GM13976 (cell line): Measurements from ENCODE around the gene SATL1.
"Not testable (repeated sequence)": the region's sequence is repeated elsewhere in the genome, so short reads cannot be mapped to it uniquely, and the experiment has no call there.

ENCODE experiments used
- DNase-seq: peaks from one replicate; pipeline ENCODE4 v3.0.0; 2012; ENCODE audit warnings: low spot score
- in situ Hi-C: fragments of 300-500 bp; cut with MboI; formaldehyde crosslinking; loops from one replicate; pipeline ENCODE4 v1.12.0; 2022; ENCODE audit warnings: low sequenced_read_pairs, mixed read lengths, inconsistent platforms; ENCODE audit not compliant: unreplicated experiment
- TF ChIP-seq, protein P1 (sequence below): IDR thresholded peaks from 2 replicates; pipeline ENCODE4 v1.5.1; 2012; ENCODE audit warnings: borderline replicate concordance, mild to moderate bottlenecking; ENCODE audit not compliant: insufficient read depth; ENCODE audit errors: extremely low read depth, missing control alignments, control extremely low read depth

SATL1 gene, protein sequence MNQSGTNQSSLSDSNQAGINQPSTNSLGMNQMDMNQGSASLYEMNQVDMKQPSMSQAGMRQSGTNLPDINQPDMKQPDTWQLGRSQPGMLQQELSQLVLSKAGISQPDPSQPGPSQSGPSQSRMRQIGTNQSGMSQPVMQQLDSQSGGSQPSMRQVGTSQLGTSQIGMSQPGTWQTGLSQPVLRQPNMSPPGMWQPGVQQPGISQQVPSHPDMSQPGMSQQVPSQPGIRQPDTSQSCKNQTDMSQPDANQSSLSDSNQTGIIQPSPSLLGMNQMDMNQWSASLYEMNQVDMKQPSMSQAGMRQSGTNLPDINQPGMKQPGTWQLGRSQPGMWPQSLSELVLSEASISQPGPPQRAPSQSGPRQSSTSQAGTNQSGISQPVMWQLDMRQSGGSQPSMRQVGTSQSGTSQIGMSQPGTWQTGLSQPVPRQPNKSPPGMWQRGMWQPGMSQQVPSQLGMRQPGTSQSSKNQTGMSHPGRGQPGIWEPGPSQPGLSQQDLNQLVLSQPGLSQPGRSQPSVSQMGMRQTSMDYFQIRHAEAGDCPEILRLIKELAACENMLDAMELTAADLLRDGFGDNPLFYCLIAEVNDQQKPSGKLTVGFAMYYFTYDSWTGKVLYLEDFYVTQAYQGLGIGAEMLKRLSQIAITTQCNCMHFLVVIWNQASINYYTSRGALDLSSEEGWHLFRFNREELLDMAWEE

DNA sequence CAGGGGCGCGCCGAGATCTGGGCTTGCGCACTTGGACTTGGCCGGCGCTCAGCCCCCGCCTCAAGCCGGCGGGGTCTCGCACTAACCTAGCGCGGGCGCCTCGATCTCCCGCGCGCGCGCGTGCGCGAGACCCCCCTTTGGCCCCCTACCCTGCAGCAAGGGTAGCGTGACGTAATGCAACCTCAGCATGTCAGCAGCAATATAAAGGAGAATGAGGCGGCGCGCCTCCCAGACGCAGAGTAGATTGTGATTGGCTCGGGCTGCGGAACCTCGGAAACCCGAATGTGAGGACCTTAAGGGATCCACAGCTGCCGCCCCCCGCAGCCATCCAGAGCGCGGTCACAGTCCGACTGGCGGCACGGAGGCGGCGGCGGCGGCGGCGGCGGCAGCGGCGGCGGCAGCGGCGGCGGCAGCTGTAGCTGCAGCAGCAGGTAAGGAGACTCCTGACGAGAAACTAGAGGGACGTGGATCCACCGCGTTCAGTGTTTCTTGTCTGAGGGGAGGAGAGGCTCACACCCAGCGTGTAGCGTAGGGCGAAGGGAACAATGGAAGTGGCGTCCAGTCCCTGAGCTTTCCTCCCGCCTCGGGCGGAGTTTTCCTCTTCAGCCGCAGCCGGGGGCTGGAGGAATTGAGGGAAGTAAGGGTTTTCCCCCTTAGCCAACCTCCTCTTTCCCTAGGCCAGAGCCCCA is at the start of gene SATL1, which contains the start of gene ZNF711:
TSS of gene SATL1 (minus strand) at position 19 of the 689 bp plus-strand sequence. CDS start 134,811 bp downstream, outside the sequence.
TSS of gene ZNF711 (plus strand) at position 231 of the 689 bp plus-strand sequence. CDS start 3,582 bp downstream, outside the sequence.
- DNase-seq = peak; percentile 48
- in situ Hi-C loops = no loop called here
- TF ChIP-seq, protein P1, sequence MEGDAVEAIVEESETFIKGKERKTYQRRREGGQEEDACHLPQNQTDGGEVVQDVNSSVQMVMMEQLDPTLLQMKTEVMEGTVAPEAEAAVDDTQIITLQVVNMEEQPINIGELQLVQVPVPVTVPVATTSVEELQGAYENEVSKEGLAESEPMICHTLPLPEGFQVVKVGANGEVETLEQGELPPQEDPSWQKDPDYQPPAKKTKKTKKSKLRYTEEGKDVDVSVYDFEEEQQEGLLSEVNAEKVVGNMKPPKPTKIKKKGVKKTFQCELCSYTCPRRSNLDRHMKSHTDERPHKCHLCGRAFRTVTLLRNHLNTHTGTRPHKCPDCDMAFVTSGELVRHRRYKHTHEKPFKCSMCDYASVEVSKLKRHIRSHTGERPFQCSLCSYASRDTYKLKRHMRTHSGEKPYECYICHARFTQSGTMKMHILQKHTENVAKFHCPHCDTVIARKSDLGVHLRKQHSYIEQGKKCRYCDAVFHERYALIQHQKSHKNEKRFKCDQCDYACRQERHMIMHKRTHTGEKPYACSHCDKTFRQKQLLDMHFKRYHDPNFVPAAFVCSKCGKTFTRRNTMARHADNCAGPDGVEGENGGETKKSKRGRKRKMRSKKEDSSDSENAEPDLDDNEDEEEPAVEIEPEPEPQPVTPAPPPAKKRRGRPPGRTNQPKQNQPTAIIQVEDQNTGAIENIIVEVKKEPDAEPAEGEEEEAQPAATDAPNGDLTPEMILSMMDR = no peak

DNA sequence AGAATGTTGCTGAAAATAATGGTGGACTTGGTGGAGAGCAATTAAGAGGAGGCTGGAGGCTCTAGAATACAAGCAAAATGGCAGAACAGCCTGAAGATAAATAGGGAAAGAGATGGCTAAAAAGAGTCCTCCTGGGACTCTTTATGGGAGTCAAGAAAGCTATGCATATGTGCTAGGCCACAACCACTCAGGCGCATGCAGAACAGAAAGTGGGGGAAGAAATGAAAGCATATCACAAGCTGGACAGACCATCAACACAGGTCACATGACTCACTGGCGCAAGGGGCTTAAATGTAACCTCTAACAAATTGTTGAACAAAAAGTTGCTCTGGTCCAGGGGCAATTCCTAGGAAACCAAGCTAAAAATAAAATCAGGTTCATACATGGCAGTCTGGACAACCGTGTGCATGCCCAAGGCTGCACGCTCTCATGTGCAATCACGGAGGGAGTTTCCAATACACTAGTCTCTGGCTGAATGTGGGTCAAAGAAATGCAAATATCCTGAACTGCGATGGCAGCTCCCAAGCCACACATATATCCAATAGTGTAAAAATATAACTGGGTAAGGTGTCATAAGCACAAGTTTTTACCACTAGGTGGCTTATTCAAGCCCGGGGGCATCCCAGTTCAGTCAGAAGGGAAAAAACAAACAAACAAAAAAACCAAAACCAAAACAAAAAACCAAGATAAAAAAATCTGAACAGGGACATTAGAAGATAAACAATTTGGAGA is 45.6 kb upstream of the SATL1 start:
- TF ChIP-seq, protein P1 = no peak
- in situ Hi-C loops = no loop called here
- no peak for DNase-seq

DNA sequence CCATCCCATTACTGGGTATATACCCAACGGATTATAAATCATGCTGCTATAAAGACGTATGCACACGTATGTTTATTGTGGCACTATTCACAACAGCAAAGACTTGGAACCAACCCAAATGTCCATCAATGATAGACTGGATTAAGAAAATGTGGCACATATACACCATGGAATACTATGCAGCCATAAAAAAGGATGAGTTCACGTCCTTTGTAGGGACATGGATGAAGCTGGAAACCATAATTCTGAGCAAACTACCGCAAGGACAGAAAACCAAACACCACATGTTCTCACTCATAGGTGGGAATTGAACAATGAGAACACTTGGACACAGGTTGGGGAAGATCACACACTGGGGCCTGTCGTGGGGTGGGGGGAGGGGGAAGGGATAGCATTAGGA is 41.7 kb upstream of the SATL1 start:
- DNase-seq, in situ Hi-C loops: not testable (repeated sequence)

DNA sequence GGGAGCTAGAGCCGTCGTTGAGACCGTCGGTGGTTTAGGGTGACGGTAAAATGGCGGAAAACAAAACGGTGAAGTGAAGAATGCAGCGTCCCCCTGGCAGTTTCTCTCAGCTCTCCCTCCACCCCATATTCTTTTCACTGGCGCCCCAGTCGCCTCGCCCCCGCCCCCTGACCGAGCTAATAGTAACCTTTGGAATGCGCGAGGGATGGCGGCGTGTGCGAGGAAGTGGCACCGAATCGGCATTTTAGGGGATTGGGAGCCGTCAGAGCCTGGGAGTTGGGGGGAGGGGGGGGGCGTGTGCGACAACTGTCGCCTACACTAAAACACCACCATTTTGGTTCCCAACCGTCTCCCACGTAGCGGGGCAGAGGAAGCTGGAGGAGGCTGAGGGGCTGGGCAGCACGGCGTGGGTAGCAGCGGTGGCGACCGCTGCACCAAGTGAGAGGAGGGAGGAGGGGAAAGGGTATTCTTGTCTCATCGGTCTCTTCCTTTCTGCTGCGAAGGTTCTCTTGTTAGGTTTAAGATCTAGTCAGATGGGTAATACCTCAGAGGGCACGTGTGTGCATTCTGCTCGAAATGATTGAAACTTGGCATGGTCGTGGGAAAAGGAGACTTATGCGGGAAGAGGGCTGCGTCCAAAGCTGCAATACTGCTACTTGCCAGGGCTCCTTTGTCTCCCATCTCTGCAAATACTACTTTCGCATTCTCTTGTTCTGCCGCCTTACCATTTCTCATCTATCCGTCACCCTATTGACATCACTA is 1.1 kb upstream of the SATL1 start:
- in situ Hi-C loops = no loop called here
- TF ChIP-seq, protein P1 = no peak
- DNase-seq = peak; percentile 23

DNA sequence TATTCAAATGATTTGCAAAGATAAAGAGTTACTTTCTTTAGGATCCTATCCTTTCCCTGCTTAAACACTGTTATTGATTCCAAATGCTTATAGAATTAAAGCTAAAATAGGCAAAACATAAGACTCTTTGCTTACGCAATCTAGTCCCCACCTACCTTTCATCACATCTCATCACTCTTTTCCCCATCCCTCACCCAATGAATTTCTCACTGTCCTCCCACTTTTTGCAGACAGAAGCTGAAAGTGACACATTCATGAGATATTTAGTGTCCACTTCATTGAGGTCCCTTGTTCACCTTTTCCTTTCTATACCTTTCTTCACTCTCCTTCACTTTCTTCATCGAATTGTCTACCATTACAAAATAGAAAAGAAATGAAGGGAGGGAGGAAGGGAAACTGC is 424 bp downstream of the SATL1 start:
- in situ Hi-C loops = no loop called here
- TF ChIP-seq, protein P1 = no peak
- DNase-seq = no peak

DNA sequence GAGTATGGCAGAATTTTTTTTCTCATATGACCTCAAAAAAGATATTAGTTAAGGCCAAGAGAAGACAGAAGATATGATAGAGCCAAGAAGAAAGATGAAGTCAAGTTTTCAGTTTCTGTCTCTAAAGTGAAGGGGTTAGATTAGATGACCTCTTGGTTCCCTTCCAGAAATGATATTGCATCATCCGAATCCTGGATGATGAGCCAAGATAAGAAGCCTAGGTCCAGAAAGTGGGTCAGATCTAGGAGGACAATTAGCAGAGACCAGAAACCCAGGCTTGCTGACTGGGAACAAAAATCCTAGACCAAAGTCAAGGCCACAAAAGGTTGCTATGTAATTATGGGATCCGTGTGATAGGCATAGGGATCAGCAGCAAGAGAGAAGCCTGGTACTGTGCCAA is 20.2 kb downstream of the SATL1 start:
- in situ Hi-C loops = no loop called here
- DNase-seq = no peak
- TF ChIP-seq, protein P1 = no peak
